ENCODE results near the gene NUF2. TPM values are rescaled to one million over a fixed set of nuclear protein-coding genes. Genes with fewer than 3 reads are reported as not detected.
"Not testable (repeated sequence)": the region's sequence is repeated elsewhere in the genome, so short reads cannot be mapped to it uniquely, and the experiment has no call there.

NUF2 gene
- total and polyA plus RNA-seq, 2 donors from 2014 or later = 0.28 to 1.2 TPM

GRCh38 chr1:163278602-163279001 is 43.2 kb upstream of the NUF2 start:
- Histone ChIP-seq H3K4me1 (ENCODE audit: control insufficient read depth in 2 of 3, insufficient read depth in 2 of 3, low read depth in 1 of 3, low read length in 3 of 3) (no peaks in the 10 kb centered on the region), H3K9me3 (ENCODE audit: control insufficient read depth in 2 of 3, insufficient read depth in 1 of 3, low read length in 3 of 3) (peaks cover 0 to 4% (median 0%) of the 10 kb centered on the region in 3 donors), H3K9ac (ENCODE audit: low read length in 3 of 3) (no peak overlapping the region), H3K36me3 (ENCODE audit: control insufficient read depth in 2 of 3, insufficient read depth in 3 of 3, low read length in 3 of 3) (no peaks in the 10 kb centered on the region), H3K4me3 (ENCODE audit: low read length in 3 of 3) (no peak overlapping the region), H3K27ac (ENCODE audit: low read depth in 2 of 2, low read length in 2 of 2) (no peak overlapping the region), H3K27me3 (ENCODE audit: control insufficient read depth, insufficient read depth, low read length) (no peaks in the 10 kb centered on the region)
- no peak for TF ChIP-seq CTCF (IDR thresholded peaks at IDR 0.05; ENCODE audit: borderline replicate concordance, extremely low read depth, insufficient read depth)
- intact Hi-C loops (cut with DNase I) = no loop called here
- no peak for DNase-seq
- FAIRE-seq = no peak

- H3K4me3 ChIP-seq (ENCODE audit: low read length in 3 of 3); H3K9me3 ChIP-seq (ENCODE audit: control insufficient read depth in 2 of 3, insufficient read depth in 1 of 3, low read length in 3 of 3); FAIRE-seq; intact Hi-C loops (cut with DNase I); H3K27me3 ChIP-seq (ENCODE audit: control insufficient read depth, insufficient read depth, low read length); H3K9ac ChIP-seq (ENCODE audit: low read length in 3 of 3); DNase-seq; H3K4me1 ChIP-seq (ENCODE audit: control insufficient read depth in 2 of 3, insufficient read depth in 2 of 3, low read depth in 1 of 3, low read length in 3 of 3); H3K36me3 ChIP-seq (ENCODE audit: control insufficient read depth in 2 of 3, insufficient read depth in 3 of 3, low read length in 3 of 3); H3K27ac ChIP-seq (ENCODE audit: low read depth in 2 of 2, low read length in 2 of 2): not testable (repeated sequence)
Measured at GRCh38 chr1:163284867-163285266, 36.9 kb upstream of the NUF2 start.

- Histone ChIP-seq H3K27me3 (ENCODE audit: control insufficient read depth, insufficient read depth, low read length) (no peaks in the 10 kb centered on the region), H3K36me3 (ENCODE audit: control insufficient read depth in 2 of 3, insufficient read depth in 3 of 3, low read length in 3 of 3) (no peaks in the 10 kb centered on the region), H3K4me1 (ENCODE audit: control insufficient read depth in 2 of 3, insufficient read depth in 2 of 3, low read depth in 1 of 3, low read length in 3 of 3) (no peaks in the 10 kb centered on the region), H3K9me3 (ENCODE audit: control insufficient read depth in 2 of 3, insufficient read depth in 1 of 3, low read length in 3 of 3) (no peaks in the 10 kb centered on the region), H3K4me3 (ENCODE audit: low read length in 3 of 3) (no peak overlapping the region), H3K9ac (ENCODE audit: low read length in 3 of 3) (no peak overlapping the region), H3K27ac (ENCODE audit: low read depth in 2 of 2, low read length in 2 of 2) (no peak overlapping the region)
- DNase-seq (no peak), FAIRE-seq (no peak)
- TF ChIP-seq CTCF (IDR thresholded peaks at IDR 0.05; ENCODE audit: borderline replicate concordance, extremely low read depth, insufficient read depth) = no peak
- intact Hi-C loops (cut with DNase I) = no loop called here
Measured at GRCh38 chr1:163290025-163290640, 31.6 kb upstream of the NUF2 start.

GRCh38 chr1:163291461-163291860 is 30.3 kb upstream of the NUF2 start:
- no peak for FAIRE-seq
- no peaks in the 10 kb centered on the region for H3K4me1 ChIP-seq (ENCODE audit: control insufficient read depth in 2 of 3, insufficient read depth in 2 of 3, low read depth in 1 of 3, low read length in 3 of 3)
- no peak overlapping the region for H3K27ac ChIP-seq (ENCODE audit: low read depth in 2 of 2, low read length in 2 of 2)
- no peak for TF ChIP-seq CTCF (IDR thresholded peaks at IDR 0.05; ENCODE audit: borderline replicate concordance, extremely low read depth, insufficient read depth)
- DNase-seq = no peak
- H3K4me3 ChIP-seq (ENCODE audit: low read length in 3 of 3) = no peak overlapping the region
- H3K27me3 ChIP-seq (ENCODE audit: control insufficient read depth, insufficient read depth, low read length) = no peaks in the 10 kb centered on the region
- H3K36me3 ChIP-seq (ENCODE audit: control insufficient read depth in 2 of 3, insufficient read depth in 3 of 3, low read length in 3 of 3) = no peaks in the 10 kb centered on the region
- no peak overlapping the region for H3K9ac ChIP-seq (ENCODE audit: low read length in 3 of 3)
- no peaks in the 10 kb centered on the region for H3K9me3 ChIP-seq (ENCODE audit: control insufficient read depth in 2 of 3, insufficient read depth in 1 of 3, low read length in 3 of 3)
- intact Hi-C loops (cut with DNase I) = no loop called here

GRCh38 chr1:163292153-163292552 is 29.6 kb upstream of the NUF2 start:
- H3K27me3 ChIP-seq (ENCODE audit: control insufficient read depth, insufficient read depth, low read length); H3K4me3 ChIP-seq (ENCODE audit: low read length in 3 of 3); H3K9ac ChIP-seq (ENCODE audit: low read length in 3 of 3); H3K9me3 ChIP-seq (ENCODE audit: control insufficient read depth in 2 of 3, insufficient read depth in 1 of 3, low read length in 3 of 3); intact Hi-C loops (cut with DNase I); FAIRE-seq; DNase-seq; H3K4me1 ChIP-seq (ENCODE audit: control insufficient read depth in 2 of 3, insufficient read depth in 2 of 3, low read depth in 1 of 3, low read length in 3 of 3); H3K36me3 ChIP-seq (ENCODE audit: control insufficient read depth in 2 of 3, insufficient read depth in 3 of 3, low read length in 3 of 3); H3K27ac ChIP-seq (ENCODE audit: low read depth in 2 of 2, low read length in 2 of 2): not testable (repeated sequence)

GRCh38 chr1:163293497-163293896 is 28.3 kb upstream of the NUF2 start:
- FAIRE-seq; H3K9ac ChIP-seq (ENCODE audit: low read length in 3 of 3); H3K36me3 ChIP-seq (ENCODE audit: control insufficient read depth in 2 of 3, insufficient read depth in 3 of 3, low read length in 3 of 3); intact Hi-C loops (cut with DNase I); H3K4me3 ChIP-seq (ENCODE audit: low read length in 3 of 3); H3K4me1 ChIP-seq (ENCODE audit: control insufficient read depth in 2 of 3, insufficient read depth in 2 of 3, low read depth in 1 of 3, low read length in 3 of 3); DNase-seq; H3K27ac ChIP-seq (ENCODE audit: low read depth in 2 of 2, low read length in 2 of 2); H3K27me3 ChIP-seq (ENCODE audit: control insufficient read depth, insufficient read depth, low read length); H3K9me3 ChIP-seq (ENCODE audit: control insufficient read depth in 2 of 3, insufficient read depth in 1 of 3, low read length in 3 of 3): not testable (repeated sequence)

All from kidney (tissue), 14 donors.